ENCODE measurements around the gene NAIP. TPM values are rescaled to one million over a fixed set of nuclear protein-coding genes. Genes with fewer than 3 reads are reported as not detected.
"Not testable (repeated sequence)": the region's sequence is repeated elsewhere in the genome, so short reads cannot be mapped to it uniquely, and the experiment has no call there.

The NAIP gene
- total RNA-seq, 1 donor from 2014 or later = 15.0 TPM

DNA sequence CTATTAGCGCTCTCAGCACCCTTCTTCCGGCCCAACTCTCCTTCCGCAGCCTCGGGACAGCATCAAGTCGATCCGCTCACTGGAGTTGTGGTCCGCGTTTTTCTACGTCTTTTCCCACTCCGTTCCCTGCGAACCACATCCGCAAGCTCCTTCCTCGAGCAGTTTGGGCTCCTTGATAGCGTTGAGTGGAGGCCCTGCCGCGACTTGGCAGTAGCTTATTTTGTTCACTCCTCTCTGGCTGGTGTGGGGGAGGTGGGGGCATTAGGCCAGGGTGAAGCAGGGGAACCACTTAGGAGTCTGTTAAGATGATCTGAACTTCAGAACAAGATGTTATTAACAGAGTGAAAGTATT, 100.0 kb downstream of the NAIP start:
- H3K9me3 Mint-ChIP-seq, POLR2A ChIA-PET: not testable (repeated sequence)

More for the DNA sequence above, 100.0 kb downstream of the NAIP start:
- H3K4me1 Mint-ChIP-seq; H3K4me3 Mint-ChIP-seq; DNase-seq; H3K27me3 Mint-ChIP-seq; H3K36me3 Mint-ChIP-seq (ENCODE audit: low read depth); CTCF ChIA-PET; H3K27ac Mint-ChIP-seq; intact Hi-C loops (cut with micrococcal nuclease): not testable (repeated sequence)
- peak; percentile 47 for ATAC-seq (ENCODE audit: low read depth)

Other genes starting within 250 kb of the NAIP start
- gene SERF1A, start 124.7 kb downstream of the NAIP start, total RNA-seq = 9.5 and 11.4 TPM in 2 replicates
- 42.3 and 47.3 TPM in 2 replicates for gene SMN1, start 100.3 kb downstream of the NAIP start, total RNA-seq
- gene GTF2H2, start 42.3 kb upstream of the NAIP start, total RNA-seq = 31.2 and 46.6 TPM in 2 replicates

Measured in activated B cell treated with CpG ODN at 0.5 μM for 24 hours (primary cell).